Neural cell (in vitro differentiated cells): ENCODE data around the gene PRKCE. TPM values are rescaled to one million over a fixed set of nuclear protein-coding genes. Genes with fewer than 3 reads are reported as not detected.

Source experiments
- H2AFZ ChIP-seq: fragments of 200-600, 300-800 bp; sonication (generic), shearing (Covaris generic); 2 replicates; pipeline ENCODE4 v1.6.0; 2014; ENCODE audit warnings: low read depth, mild to moderate bottlenecking, antibody characterized with exemption, low read length, moderate library complexity
- H3F3A ChIP-seq: fragments of 200-600 bp; shearing (Covaris generic); 2 replicates; pipeline ENCODE4 v1.6.1; 2016; ENCODE audit warnings: mild to moderate bottlenecking, moderate library complexity, mixed read lengths, antibody characterized with exemption, low read length; ENCODE audit not compliant: insufficient read depth, poor library complexity, severe bottlenecking
- H3K27ac ChIP-seq: fragments of 200-600, 300-800 bp; sonication (generic), shearing (Covaris generic); 2 replicates; pipeline ENCODE4 v1.5.1; 2014; ENCODE audit warnings: mild to moderate bottlenecking, low read length, moderate library complexity
- H3K27me3 ChIP-seq: fragments of 300-800, 200-600 bp; sonication (generic), shearing (Covaris generic); 2 replicates; pipeline ENCODE4 v1.6.0; 2014; ENCODE audit warnings: mild to moderate bottlenecking, low read depth, low read length, moderate library complexity; ENCODE audit not compliant: insufficient read depth
- H3K36me3 ChIP-seq: fragments of 300-800, 200-600 bp; sonication (generic), shearing (Covaris generic); 2 replicates; pipeline ENCODE4 v1.5.1; 2014; ENCODE audit warnings: mild to moderate bottlenecking, antibody characterized with exemption, low read length, moderate library complexity; ENCODE audit not compliant: insufficient read depth
- H3K4me2 ChIP-seq: fragments of 300-800, 200-600 bp; sonication (generic), shearing (Covaris generic); 2 replicates; pipeline ENCODE4 v1.6.0; 2014; ENCODE audit warnings: mild to moderate bottlenecking, low read length
- H3K4me3 ChIP-seq: fragments of 300-800, 200-600 bp; sonication (generic), shearing (Covaris generic); 2 replicates; pipeline ENCODE4 v1.5.1; 2014; ENCODE audit warnings: mild to moderate bottlenecking, low read length, moderate library complexity
- H3K79me2 ChIP-seq: fragments of 200-600 bp; shearing (Covaris generic); replicated peaks from 2 replicates; pipeline ENCODE4 v1.6.0; 2014; ENCODE audit warnings: mild to moderate bottlenecking, low read length, moderate library complexity; ENCODE audit not compliant: insufficient read depth
- H3K9ac ChIP-seq: fragments of 300-800, 200-600 bp; sonication (generic), shearing (Covaris generic); 2 replicates; pipeline ENCODE4 v1.6.1; 2016; ENCODE audit warnings: mild to moderate bottlenecking, low read length, mixed read lengths
- H3K9me2 ChIP-seq: fragments of 200-600 bp; shearing (Covaris generic); 2 replicates; pipeline ENCODE4 v1.6.1; 2016; ENCODE audit warnings: mild to moderate bottlenecking, low read length, mixed read lengths; ENCODE audit not compliant: insufficient read depth
- H3K9me3 ChIP-seq: fragments of 200-600, 300-800 bp; sonication (generic), shearing (Covaris generic); 2 replicates; pipeline ENCODE4 v1.6.1; 2016; ENCODE audit warnings: mild to moderate bottlenecking, mixed run types, low read length, moderate library complexity, mixed read lengths
- H4K20me1 ChIP-seq: fragments of 200-600 bp; shearing (Covaris generic); 2 replicates; pipeline ENCODE4 v1.6.1; 2016; ENCODE audit warnings: mild to moderate bottlenecking, mixed run types; ENCODE audit not compliant: insufficient read depth
- MXI1 ChIP-seq: fragments of 450-650 bp; conservative IDR thresholded peaks from 2 replicates; pipeline ENCODE4 v1.6.1; 2014; ENCODE audit warnings: antibody characterized with exemption, mild to moderate bottlenecking; ENCODE audit not compliant: poor library complexity, severe bottlenecking
- POLR2AphosphoS5 ChIP-seq: IDR thresholded peaks from 2 replicates; pipeline ENCODE4 v1.6.1; 2012
- RAD21 ChIP-seq: fragments of 450-650 bp; conservative IDR thresholded peaks from 2 replicates; pipeline ENCODE4 v1.6.1; 2014; ENCODE audit warnings: antibody characterized with exemption, mild to moderate bottlenecking, moderate library complexity
- SMC3 ChIP-seq: fragments of 450-650 bp; conservative IDR thresholded peaks from 2 replicates; pipeline ENCODE4 v1.6.1; 2014; ENCODE audit warnings: antibody characterized with exemption, mild to moderate bottlenecking, moderate library complexity; ENCODE audit not compliant: poor library complexity
- TAF1 ChIP-seq: IDR thresholded peaks from 2 replicates; pipeline ENCODE4 v1.6.1; 2012; ENCODE audit warnings: low read depth
- polyA plus RNA-seq: library from polyadenylated mRNA; depleted of rRNA; stranded (reverse); fragments of >200 nt; gene quantifications from 2 replicates; pipeline ENCODE4 v1.2.3, GENCODE V29; 2014
- TF ChIP-seq, protein P1 (sequence below): IDR thresholded peaks from 2 replicates; pipeline ENCODE4 v1.6.1; 2012; ENCODE audit warnings: borderline replicate concordance
- TF ChIP-seq, protein P2 (sequence below): fragments of 450-650 bp; IDR thresholded peaks from 2 replicates; pipeline ENCODE4 v1.5.1; 2014; ENCODE audit warnings: antibody characterized with exemption, mild to moderate bottlenecking, moderate library complexity; ENCODE audit not compliant: poor library complexity, severe bottlenecking

Gene PRKCE
- polyA plus RNA-seq, 1 donor from 2014 or later = 5.4 TPM

DNA sequence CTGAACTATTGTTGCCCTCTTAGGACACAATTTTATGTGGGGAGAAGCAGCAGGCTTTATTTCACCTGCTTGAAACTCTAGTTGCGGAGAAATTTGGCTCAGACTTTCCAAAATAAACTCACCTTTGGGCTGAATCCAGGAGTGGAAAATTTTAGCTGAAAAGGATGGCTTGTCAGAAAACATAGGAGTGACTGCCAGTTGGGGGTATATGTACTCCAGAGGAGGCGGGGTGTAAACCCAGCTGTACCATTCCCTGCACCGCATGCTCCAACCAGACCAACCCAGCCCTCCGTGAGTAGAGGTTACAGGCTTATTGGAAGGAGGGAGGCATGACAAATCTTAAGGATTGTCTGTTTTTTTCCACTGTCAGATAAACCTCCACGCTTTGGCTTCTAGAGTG, 53.8 kb downstream of the PRKCE start:
- H3K27me3 ChIP-seq = no peaks in the 10 kb centered on the region
- no peaks in the 10 kb centered on the region for H3K79me2 ChIP-seq
- TF ChIP-seq POLR2AphosphoS5 (no peak), RAD21 (no peak)
- TF ChIP-seq, protein P1, sequence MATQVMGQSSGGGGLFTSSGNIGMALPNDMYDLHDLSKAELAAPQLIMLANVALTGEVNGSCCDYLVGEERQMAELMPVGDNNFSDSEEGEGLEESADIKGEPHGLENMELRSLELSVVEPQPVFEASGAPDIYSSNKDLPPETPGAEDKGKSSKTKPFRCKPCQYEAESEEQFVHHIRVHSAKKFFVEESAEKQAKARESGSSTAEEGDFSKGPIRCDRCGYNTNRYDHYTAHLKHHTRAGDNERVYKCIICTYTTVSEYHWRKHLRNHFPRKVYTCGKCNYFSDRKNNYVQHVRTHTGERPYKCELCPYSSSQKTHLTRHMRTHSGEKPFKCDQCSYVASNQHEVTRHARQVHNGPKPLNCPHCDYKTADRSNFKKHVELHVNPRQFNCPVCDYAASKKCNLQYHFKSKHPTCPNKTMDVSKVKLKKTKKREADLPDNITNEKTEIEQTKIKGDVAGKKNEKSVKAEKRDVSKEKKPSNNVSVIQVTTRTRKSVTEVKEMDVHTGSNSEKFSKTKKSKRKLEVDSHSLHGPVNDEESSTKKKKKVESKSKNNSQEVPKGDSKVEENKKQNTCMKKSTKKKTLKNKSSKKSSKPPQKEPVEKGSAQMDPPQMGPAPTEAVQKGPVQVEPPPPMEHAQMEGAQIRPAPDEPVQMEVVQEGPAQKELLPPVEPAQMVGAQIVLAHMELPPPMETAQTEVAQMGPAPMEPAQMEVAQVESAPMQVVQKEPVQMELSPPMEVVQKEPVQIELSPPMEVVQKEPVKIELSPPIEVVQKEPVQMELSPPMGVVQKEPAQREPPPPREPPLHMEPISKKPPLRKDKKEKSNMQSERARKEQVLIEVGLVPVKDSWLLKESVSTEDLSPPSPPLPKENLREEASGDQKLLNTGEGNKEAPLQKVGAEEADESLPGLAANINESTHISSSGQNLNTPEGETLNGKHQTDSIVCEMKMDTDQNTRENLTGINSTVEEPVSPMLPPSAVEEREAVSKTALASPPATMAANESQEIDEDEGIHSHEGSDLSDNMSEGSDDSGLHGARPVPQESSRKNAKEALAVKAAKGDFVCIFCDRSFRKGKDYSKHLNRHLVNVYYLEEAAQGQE = no peak
- no peaks in the 10 kb centered on the region for H3F3A ChIP-seq
- H4K20me1 ChIP-seq = no peaks in the 10 kb centered on the region
- no peak overlapping the region for H3K4me2 ChIP-seq
- H3K9me2 ChIP-seq = no peaks in the 10 kb centered on the region
- H3K9me3 ChIP-seq = no peaks in the 10 kb centered on the region
- H3K36me3 ChIP-seq = no peaks in the 10 kb centered on the region
- H3K27ac ChIP-seq = no peak overlapping the region
- no peak overlapping the region for H3K4me3 ChIP-seq
- H3K9ac ChIP-seq = no peak overlapping the region
- no peak overlapping the region for H2AFZ ChIP-seq

GRCh38 chr2:45706033-45706432, 54.6 kb downstream of the PRKCE start:
- H3K9ac ChIP-seq = no peak overlapping the region
- H4K20me1 ChIP-seq = no peaks in the 10 kb centered on the region
- H3K4me3 ChIP-seq = no peak overlapping the region
- no peak overlapping the region for H3K27ac ChIP-seq
- no peaks in the 10 kb centered on the region for H3K36me3 ChIP-seq
- H3K79me2 ChIP-seq = no peaks in the 10 kb centered on the region
- H3K27me3 ChIP-seq = no peaks in the 10 kb centered on the region
- H3F3A ChIP-seq = no peaks in the 10 kb centered on the region
- no peak overlapping the region for H2AFZ ChIP-seq
- H3K9me3 ChIP-seq = no peaks in the 10 kb centered on the region
- H3K9me2 ChIP-seq = no peaks in the 10 kb centered on the region
- no peak overlapping the region for H3K4me2 ChIP-seq
- TF ChIP-seq MXI1 = no peak

DNA sequence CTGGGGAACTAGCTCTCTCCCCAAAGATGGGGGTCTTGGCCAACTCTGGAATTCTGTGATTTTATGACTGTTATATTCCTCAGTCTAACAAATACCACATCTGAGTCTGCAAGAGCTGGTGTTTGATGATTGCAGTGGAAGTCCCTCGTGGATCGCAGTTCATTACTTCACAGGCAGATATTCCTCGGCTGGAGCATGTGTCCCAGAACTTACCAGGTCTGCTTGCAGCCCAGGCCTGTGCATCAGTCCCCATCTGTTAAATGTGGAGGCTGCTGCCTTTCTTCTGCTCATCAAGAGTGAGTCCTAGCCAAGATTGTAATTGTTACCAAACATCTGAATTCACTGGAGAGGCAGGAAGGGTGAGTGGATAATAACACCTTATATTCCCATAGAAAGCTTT, 55.5 kb downstream of the PRKCE start:
- no peaks in the 10 kb centered on the region for H3K79me2 ChIP-seq
- no peaks in the 10 kb centered on the region for H3F3A ChIP-seq
- no peaks in the 10 kb centered on the region for H3K9me3 ChIP-seq
- H3K27ac ChIP-seq = no peak overlapping the region
- H3K4me3 ChIP-seq = no peak overlapping the region
- H3K36me3 ChIP-seq = no peaks in the 10 kb centered on the region
- TF ChIP-seq TAF1 (no peak), SMC3 (no peak), MXI1 (no peak), POLR2AphosphoS5 (no peak), RAD21 (no peak)
- TF ChIP-seq, protein P1 = no peak
- TF ChIP-seq, protein P2, sequence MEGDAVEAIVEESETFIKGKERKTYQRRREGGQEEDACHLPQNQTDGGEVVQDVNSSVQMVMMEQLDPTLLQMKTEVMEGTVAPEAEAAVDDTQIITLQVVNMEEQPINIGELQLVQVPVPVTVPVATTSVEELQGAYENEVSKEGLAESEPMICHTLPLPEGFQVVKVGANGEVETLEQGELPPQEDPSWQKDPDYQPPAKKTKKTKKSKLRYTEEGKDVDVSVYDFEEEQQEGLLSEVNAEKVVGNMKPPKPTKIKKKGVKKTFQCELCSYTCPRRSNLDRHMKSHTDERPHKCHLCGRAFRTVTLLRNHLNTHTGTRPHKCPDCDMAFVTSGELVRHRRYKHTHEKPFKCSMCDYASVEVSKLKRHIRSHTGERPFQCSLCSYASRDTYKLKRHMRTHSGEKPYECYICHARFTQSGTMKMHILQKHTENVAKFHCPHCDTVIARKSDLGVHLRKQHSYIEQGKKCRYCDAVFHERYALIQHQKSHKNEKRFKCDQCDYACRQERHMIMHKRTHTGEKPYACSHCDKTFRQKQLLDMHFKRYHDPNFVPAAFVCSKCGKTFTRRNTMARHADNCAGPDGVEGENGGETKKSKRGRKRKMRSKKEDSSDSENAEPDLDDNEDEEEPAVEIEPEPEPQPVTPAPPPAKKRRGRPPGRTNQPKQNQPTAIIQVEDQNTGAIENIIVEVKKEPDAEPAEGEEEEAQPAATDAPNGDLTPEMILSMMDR = no peak
- no peaks in the 10 kb centered on the region for H3K27me3 ChIP-seq
- no peak overlapping the region for H2AFZ ChIP-seq
- no peak overlapping the region for H3K4me2 ChIP-seq
- no peaks in the 10 kb centered on the region for H4K20me1 ChIP-seq
- H3K9ac ChIP-seq = no peak overlapping the region
- H3K9me2 ChIP-seq = no peaks in the 10 kb centered on the region
